GM19328 (cell line): ENCODE measurements around the gene CCDC182.

Experiments used
- ATAC-seq: cut with Tn5 transposase; IDR thresholded peaks from one replicate; pipeline ENCODE4 v1.9.1; 2021; ENCODE audit warnings: mild to moderate bottlenecking, moderate library complexity; ENCODE audit not compliant: unreplicated experiment

CCDC182 gene

GRCh38 chr17:57757735-57758134 is 12.6 kb upstream of the CCDC182 start:
- no peak for ATAC-seq

- no peak for ATAC-seq
These were observed 11.9 kb upstream of the CCDC182 start for GRCh38 chr17:57756951-57757350.

- ATAC-seq = no peak
These were observed 10.5 kb upstream of the CCDC182 start for GRCh38 chr17:57755480-57756070.

- no peak for ATAC-seq
These were observed 7.2 kb upstream of the CCDC182 start for GRCh38 chr17:57752031-57752905.

- ATAC-seq = no peak
These were observed 6.4 kb upstream of the CCDC182 start for GRCh38 chr17:57751348-57751971.

- ATAC-seq = no peak
These were observed 5.8 kb upstream of the CCDC182 start for GRCh38 chr17:57750895-57751294.

GRCh38 chr17:57750109-57750871 is 5.2 kb upstream of the CCDC182 start:
- no peak for ATAC-seq

- ATAC-seq = no peak
These were observed 4.6 kb upstream of the CCDC182 start for GRCh38 chr17:57749701-57750100.

- ATAC-seq = no peak
These were observed 2.3 kb upstream of the CCDC182 start for GRCh38 chr17:57747221-57748017.

GRCh38 chr17:57746221-57746620 is 1.1 kb upstream of the CCDC182 start:
- ATAC-seq = no peak

- ATAC-seq = no peak
These were observed 616 bp downstream of the CCDC182 start for GRCh38 chr17:57744195-57745170.

GRCh38 chr17:57740235-57740528 is 4.9 kb downstream of the CCDC182 start:
- no peak for ATAC-seq

GRCh38 chr17:57739402-57740234 is 5.5 kb downstream of the CCDC182 start:
- ATAC-seq = no peak

GRCh38 chr17:57737450-57737849 is 7.6 kb downstream of the CCDC182 start:
- ATAC-seq = no peak

- ATAC-seq = no peak
These were observed 9.4 kb downstream of the CCDC182 start for GRCh38 chr17:57735707-57736106.

- no peak for ATAC-seq
These were observed 9.9 kb downstream of the CCDC182 start for GRCh38 chr17:57735230-57735629.

- ATAC-seq = no peak
These were observed 12.0 kb downstream of the CCDC182 start for GRCh38 chr17:57733085-57733484.

GRCh38 chr17:57732062-57732461 is 13.0 kb downstream of the CCDC182 start:
- no peak for ATAC-seq
